SKM-1 treated with dmso at 0.1 percent for 144 hours (cell line): Measurements from ENCODE around the gene LNPEP.

Experiments used
- DNase-seq: peaks from one replicate; lab custom pipeline; 2025; ENCODE audit not compliant: unreplicated experiment; lab: John Stamatoyannopoulos, UW

Gene LNPEP

GRCh38 chr5:96957254-96958049, 21.6 kb downstream of the LNPEP start:
- DNase-seq = no peak

- DNase-seq = no peak
These were observed 23.1 kb downstream of the LNPEP start for GRCh38 chr5:96958977-96959376.

GRCh38 chr5:96961053-96961452, 25.2 kb downstream of the LNPEP start:
- DNase-seq = peak; percentile 62

GRCh38 chr5:96962540-96962991, 26.7 kb downstream of the LNPEP start:
- peak; percentile 19 for DNase-seq

GRCh38 chr5:96963267-96963666, 27.4 kb downstream of the LNPEP start:
- DNase-seq = no peak

- no peak for DNase-seq
These were observed 30.9 kb downstream of the LNPEP start for GRCh38 chr5:96966801-96967200.

GRCh38 chr5:96967400-96967799, 31.5 kb downstream of the LNPEP start:
- DNase-seq = no peak

- DNase-seq = no peak
These were observed 32.2 kb downstream of the LNPEP start for GRCh38 chr5:96968074-96968473.

- DNase-seq = no peak
These were observed 32.7 kb downstream of the LNPEP start for GRCh38 chr5:96968614-96969013.

GRCh38 chr5:96969366-96969765, 33.5 kb downstream of the LNPEP start:
- no peak for DNase-seq

GRCh38 chr5:96972599-96973334, 36.9 kb downstream of the LNPEP start:
- DNase-seq = no peak

GRCh38 chr5:96973532-96974401, 37.9 kb downstream of the LNPEP start:
- DNase-seq = no peak

GRCh38 chr5:96975656-96976055, 39.8 kb downstream of the LNPEP start:
- no peak for DNase-seq

GRCh38 chr5:96977228-96977627, 41.3 kb downstream of the LNPEP start:
- no peak for DNase-seq

GRCh38 chr5:96978812-96979449, 43.1 kb downstream of the LNPEP start:
- DNase-seq = no peak

- no peak for DNase-seq
These were observed 48.8 kb downstream of the LNPEP start for GRCh38 chr5:96984506-96985192.

- DNase-seq = no peak
These were observed 50.6 kb downstream of the LNPEP start for GRCh38 chr5:96986450-96986849.

GRCh38 chr5:96990102-96990501, 54.2 kb downstream of the LNPEP start:
- no peak for DNase-seq

GRCh38 chr5:96991708-96992107, 55.8 kb downstream of the LNPEP start:
- DNase-seq = no peak

GRCh38 chr5:96993760-96994159, 57.9 kb downstream of the LNPEP start:
- no peak for DNase-seq
